ENCODE data around the gene CADM1.

Gene CADM1

DNA sequence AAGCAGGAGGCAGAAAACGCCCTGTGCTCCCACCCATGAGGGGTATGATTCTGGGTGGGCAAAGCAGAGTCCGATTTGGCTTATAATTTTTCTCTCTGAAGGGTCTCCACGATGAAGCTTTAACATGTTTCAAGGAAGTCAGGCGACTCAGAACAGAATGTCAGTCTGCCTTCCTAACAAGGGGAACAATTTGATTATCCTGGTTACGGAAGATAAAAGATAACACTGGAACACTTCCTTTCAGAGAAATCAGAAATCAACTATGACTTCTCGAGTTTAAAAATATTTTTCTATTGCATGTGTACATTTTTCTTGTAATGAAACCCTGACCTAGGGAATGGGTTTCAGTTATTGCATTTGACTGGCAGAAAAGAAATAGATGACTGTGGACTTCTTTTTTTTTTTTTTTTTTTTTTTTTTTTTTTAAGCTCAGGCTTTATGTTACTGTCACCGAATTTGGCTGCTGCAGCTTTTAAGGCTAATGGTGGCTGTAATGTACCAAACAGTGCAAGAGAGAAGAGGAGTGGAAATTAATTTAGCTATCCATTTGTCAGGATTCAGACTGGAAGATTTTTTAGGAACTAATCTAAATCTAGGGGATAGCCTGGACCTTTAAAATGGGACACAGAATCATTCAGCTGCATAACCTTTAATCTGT, 297.7 kb downstream of the CADM1 start:
- H3K27ac ChIP-seq (ENCODE audit: insufficient read depth, low read depth, low read length, poor library complexity, severe bottlenecking) = no peak overlapping the region
- 90 to 96% methylated on average over 6 to 7 of the region's 7 CpGs for WGBS, 2 experiments
- H3K4me3 ChIP-seq (ENCODE audit: insufficient read depth, low read depth, low read length) = no peak overlapping the region

GRCh38 chr11:115202900-115203552, 301.2 kb downstream of the CADM1 start:
- Histone ChIP-seq H3K4me1 (ENCODE audit: control insufficient read depth, insufficient read depth, low read length) (peaks cover 16% of the 10 kb centered on the region), H3K27ac (ENCODE audit: insufficient read depth, low read depth, low read length, poor library complexity, severe bottlenecking) (no peak overlapping the region), H3K36me3 (ENCODE audit: control insufficient read depth, insufficient read depth, low read length) (no peaks in the 10 kb centered on the region), H3K9me3 (ENCODE audit: control insufficient read depth, low read length) (no peaks in the 10 kb centered on the region), H3K27me3 (ENCODE audit: control insufficient read depth, insufficient read depth, low read length, poor library complexity, severe bottlenecking) (no peaks in the 10 kb centered on the region), H3K4me3 (ENCODE audit: insufficient read depth, low read depth, low read length) (no peak overlapping the region)
- 7 to 17% methylated on average over 2 of the region's 2 CpGs for WGBS, 2 experiments

More for the DNA sequence above, 297.7 kb downstream of the CADM1 start:
- Histone ChIP-seq H3K4me1 (ENCODE audit: control insufficient read depth, insufficient read depth, low read length) (peaks cover 16% of the 10 kb centered on the region), H3K27me3 (ENCODE audit: control insufficient read depth, insufficient read depth, low read length, poor library complexity, severe bottlenecking) (no peaks in the 10 kb centered on the region), H3K9me3 (ENCODE audit: control insufficient read depth, low read length) (no peaks in the 10 kb centered on the region), H3K36me3 (ENCODE audit: control insufficient read depth, insufficient read depth, low read length) (no peaks in the 10 kb centered on the region)

DNA sequence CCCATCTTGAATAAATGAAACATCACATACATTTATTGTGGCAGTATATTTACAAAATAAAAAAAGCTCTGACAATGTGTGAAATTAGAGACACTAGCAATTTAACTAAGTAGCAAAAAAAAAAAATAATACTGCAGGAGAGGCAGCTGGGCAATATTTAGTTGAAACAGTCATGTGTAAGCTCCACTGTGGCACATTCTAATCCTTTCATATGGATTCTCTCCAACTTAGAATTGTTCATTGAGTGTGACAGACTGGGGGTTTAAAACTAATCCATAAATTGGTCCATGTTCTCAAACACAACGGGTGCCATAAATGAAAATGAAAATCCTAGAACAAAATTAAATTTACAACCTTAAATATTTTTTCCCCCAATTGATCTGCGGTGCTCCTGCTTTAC, 302.1 kb downstream of the CADM1 start:
- Histone ChIP-seq H3K36me3 (ENCODE audit: control insufficient read depth, insufficient read depth, low read length) (no peaks in the 10 kb centered on the region), H3K27ac (ENCODE audit: insufficient read depth, low read depth, low read length, poor library complexity, severe bottlenecking) (no peak overlapping the region), H3K9me3 (ENCODE audit: control insufficient read depth, low read length) (no peaks in the 10 kb centered on the region), H3K27me3 (ENCODE audit: control insufficient read depth, insufficient read depth, low read length, poor library complexity, severe bottlenecking) (no peaks in the 10 kb centered on the region), H3K4me3 (ENCODE audit: insufficient read depth, low read depth, low read length) (no peak overlapping the region), H3K4me1 (ENCODE audit: control insufficient read depth, insufficient read depth, low read length) (peaks cover 10% of the 10 kb centered on the region)
- whole genome bisulfite sequencing, 2 experiments = 91 to 100% methylated on average over 1 to 2 of the region's 2 CpGs

- Histone ChIP-seq H3K4me3 (ENCODE audit: insufficient read depth, low read depth, low read length) (no peak overlapping the region), H3K4me1 (ENCODE audit: control insufficient read depth, insufficient read depth, low read length) (peaks cover 6% of the 10 kb centered on the region)
- WGBS, 2 experiments = 90 to 93% methylated on average over 6 of the region's 6 CpGs
These were observed 303.0 kb downstream of the CADM1 start for GRCh38 chr11:115201111-115201792.

DNA sequence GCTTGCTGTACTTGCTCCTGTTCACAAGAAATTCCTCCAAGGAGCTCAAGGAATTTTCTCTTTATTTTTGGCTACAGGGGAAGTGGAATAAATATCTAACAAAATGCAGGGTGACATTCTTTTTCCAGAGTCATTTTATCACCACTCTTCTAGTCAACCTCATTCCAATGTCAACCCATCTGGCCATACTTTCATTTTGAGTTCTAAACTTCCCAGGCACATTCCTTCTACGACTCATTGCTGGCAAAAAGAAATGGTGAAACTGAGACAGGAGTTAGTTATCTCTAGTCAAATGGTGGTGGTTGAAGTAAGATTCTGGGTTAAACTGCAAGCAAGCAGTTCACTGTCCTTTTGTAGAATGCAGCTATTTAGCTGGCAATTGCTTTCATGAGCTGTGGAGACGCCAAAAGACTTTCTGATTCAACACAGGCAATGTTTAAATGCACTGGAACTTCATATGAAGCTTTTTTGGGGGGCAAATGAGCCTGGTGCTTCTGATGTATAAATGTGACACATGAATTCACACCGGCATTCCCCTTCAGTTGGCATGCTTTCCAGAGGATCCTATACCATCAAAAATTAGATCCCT, 304.6 kb downstream of the CADM1 start:
- no peak overlapping the region for H3K27ac ChIP-seq (ENCODE audit: insufficient read depth, low read depth, low read length, poor library complexity, severe bottlenecking)

More at GRCh38 chr11:115201111-115201792, 303.0 kb downstream of the CADM1 start:
- no peaks in the 10 kb centered on the region for H3K27me3 ChIP-seq (ENCODE audit: control insufficient read depth, insufficient read depth, low read length, poor library complexity, severe bottlenecking)
- no peak overlapping the region for H3K27ac ChIP-seq (ENCODE audit: insufficient read depth, low read depth, low read length, poor library complexity, severe bottlenecking)
- no peaks in the 10 kb centered on the region for H3K9me3 ChIP-seq (ENCODE audit: control insufficient read depth, low read length)
- no peaks in the 10 kb centered on the region for H3K36me3 ChIP-seq (ENCODE audit: control insufficient read depth, insufficient read depth, low read length)

GRCh38 chr11:115198321-115198741, 305.9 kb downstream of the CADM1 start:
- no peaks in the 10 kb centered on the region for H3K36me3 ChIP-seq (ENCODE audit: control insufficient read depth, insufficient read depth, low read length)
- H3K27me3 ChIP-seq (ENCODE audit: control insufficient read depth, insufficient read depth, low read length, poor library complexity, severe bottlenecking) = no peaks in the 10 kb centered on the region
- no peak overlapping the region for H3K4me3 ChIP-seq (ENCODE audit: insufficient read depth, low read depth, low read length)
- H3K4me1 ChIP-seq (ENCODE audit: control insufficient read depth, insufficient read depth, low read length) = peaks cover 7% of the 10 kb centered on the region
- H3K27ac ChIP-seq (ENCODE audit: insufficient read depth, low read depth, low read length, poor library complexity, severe bottlenecking) = no peak overlapping the region
- WGBS, 2 experiments = 84 to 88% methylated on average over 9 of the region's 9 CpGs
- H3K9me3 ChIP-seq (ENCODE audit: control insufficient read depth, low read length) = no peaks in the 10 kb centered on the region

More for the DNA sequence above, 304.6 kb downstream of the CADM1 start:
- H3K4me3 ChIP-seq (ENCODE audit: insufficient read depth, low read depth, low read length) = no peak overlapping the region
- 94 to 98% methylated on average over 2 to 3 of the region's 3 CpGs for WGBS, 2 experiments
- no peaks in the 10 kb centered on the region for H3K27me3 ChIP-seq (ENCODE audit: control insufficient read depth, insufficient read depth, low read length, poor library complexity, severe bottlenecking)
- H3K9me3 ChIP-seq (ENCODE audit: control insufficient read depth, low read length) = no peaks in the 10 kb centered on the region
- H3K36me3 ChIP-seq (ENCODE audit: control insufficient read depth, insufficient read depth, low read length) = no peaks in the 10 kb centered on the region
- H3K4me1 ChIP-seq (ENCODE audit: control insufficient read depth, insufficient read depth, low read length) = peaks cover 2% of the 10 kb centered on the region

GRCh38 chr11:115197433-115197832, 306.8 kb downstream of the CADM1 start:
- H3K27ac ChIP-seq (ENCODE audit: insufficient read depth, low read depth, low read length, poor library complexity, severe bottlenecking) = no peak overlapping the region
- no CpG with 5 or more reads among the region's 1 CpG for WGBS, 2 experiments
- H3K4me1 ChIP-seq (ENCODE audit: control insufficient read depth, insufficient read depth, low read length) = peaks cover 7% of the 10 kb centered on the region
- H3K9me3 ChIP-seq (ENCODE audit: control insufficient read depth, low read length) = no peaks in the 10 kb centered on the region
- H3K4me3 ChIP-seq (ENCODE audit: insufficient read depth, low read depth, low read length) = no peak overlapping the region
- no peaks in the 10 kb centered on the region for H3K36me3 ChIP-seq (ENCODE audit: control insufficient read depth, insufficient read depth, low read length)
- no peaks in the 10 kb centered on the region for H3K27me3 ChIP-seq (ENCODE audit: control insufficient read depth, insufficient read depth, low read length, poor library complexity, severe bottlenecking)

DNA sequence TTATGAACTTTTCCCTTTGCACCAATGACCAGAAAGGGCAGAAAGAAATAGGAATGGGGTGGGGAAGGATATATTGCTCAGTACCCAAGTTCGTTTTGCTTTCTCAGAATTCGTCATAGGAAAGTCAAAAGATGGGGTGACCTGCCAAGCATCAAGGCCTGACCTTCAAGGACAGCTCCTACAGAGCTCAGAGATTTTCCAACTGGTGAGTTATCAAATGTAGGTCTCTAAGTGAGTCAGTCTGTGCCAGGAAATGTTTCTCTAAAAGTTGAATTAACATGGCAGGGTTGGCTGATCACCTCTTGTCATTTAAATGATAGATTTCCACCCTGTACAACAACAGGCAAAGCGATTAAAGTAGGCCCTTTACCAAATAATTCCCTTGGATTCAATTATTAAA, 307.2 kb downstream of the CADM1 start:
- no peaks in the 10 kb centered on the region for H3K27me3 ChIP-seq (ENCODE audit: control insufficient read depth, insufficient read depth, low read length, poor library complexity, severe bottlenecking)
- H3K36me3 ChIP-seq (ENCODE audit: control insufficient read depth, insufficient read depth, low read length) = no peaks in the 10 kb centered on the region
- H3K4me1 ChIP-seq (ENCODE audit: control insufficient read depth, insufficient read depth, low read length) = peaks cover 7% of the 10 kb centered on the region
- no peaks in the 10 kb centered on the region for H3K9me3 ChIP-seq (ENCODE audit: control insufficient read depth, low read length)
- H3K27ac ChIP-seq (ENCODE audit: insufficient read depth, low read depth, low read length, poor library complexity, severe bottlenecking) = no peak overlapping the region
- 89 to 96% methylated on average over 3 of the region's 3 CpGs for WGBS, 2 experiments
- no peak overlapping the region for H3K4me3 ChIP-seq (ENCODE audit: insufficient read depth, low read depth, low read length)

DNA sequence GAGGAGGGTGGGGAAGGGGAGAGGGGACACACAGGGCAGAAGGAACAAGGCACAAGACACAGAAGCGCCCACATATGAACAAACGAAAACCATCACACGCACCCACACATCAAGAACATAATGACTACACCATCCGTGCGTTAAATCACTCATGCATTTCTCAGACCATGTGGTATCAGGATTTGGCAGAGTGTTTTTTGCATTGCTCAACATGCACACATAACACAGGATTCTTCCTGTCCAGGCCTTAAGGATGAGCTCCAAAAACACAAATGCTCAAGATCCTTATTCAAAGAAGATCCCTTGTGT, 309.5 kb downstream of the CADM1 start:
- Histone ChIP-seq H3K27ac (ENCODE audit: insufficient read depth, low read depth, low read length, poor library complexity, severe bottlenecking) (no peak overlapping the region), H3K36me3 (ENCODE audit: control insufficient read depth, insufficient read depth, low read length) (no peaks in the 10 kb centered on the region), H3K4me3 (ENCODE audit: insufficient read depth, low read depth, low read length) (no peak overlapping the region), H3K27me3 (ENCODE audit: control insufficient read depth, insufficient read depth, low read length, poor library complexity, severe bottlenecking) (no peaks in the 10 kb centered on the region), H3K9me3 (ENCODE audit: control insufficient read depth, low read length) (no peaks in the 10 kb centered on the region), H3K4me1 (ENCODE audit: control insufficient read depth, insufficient read depth, low read length) (peaks cover 10% of the 10 kb centered on the region)
- WGBS, 2 experiments = 84 to 97% methylated on average over 5 of the region's 5 CpGs
